ENCODE results near the gene PSG6.
"Not testable (repeated sequence)": the region's sequence is repeated elsewhere in the genome, so short reads cannot be mapped to it uniquely, and the experiment has no call there.

Gene PSG6

DNA sequence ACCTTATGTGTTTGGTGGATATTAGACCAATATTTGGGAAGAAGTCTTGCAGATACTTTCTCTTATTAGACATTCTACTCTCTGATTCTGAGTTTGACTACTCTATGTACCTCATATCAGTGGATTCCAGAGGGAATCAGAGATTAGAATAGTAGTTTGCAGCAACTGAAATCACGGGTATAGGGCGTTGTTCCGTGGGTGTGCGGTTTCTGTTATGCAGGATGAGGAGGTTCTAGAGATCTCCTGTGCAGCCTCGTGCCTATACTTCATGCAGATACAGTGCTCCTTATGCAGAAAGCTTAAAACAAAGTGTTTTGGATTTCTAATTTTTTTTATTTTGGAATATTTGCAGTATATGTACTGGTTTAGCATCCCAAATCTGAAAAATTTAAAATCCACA lies 6.0 kb downstream of the PSG6 start:
- H3K36me3 ChIP-seq (ENCODE audit: control insufficient read depth, insufficient read depth, low read length); H3K27ac ChIP-seq (ENCODE audit: low read length); H3K27me3 ChIP-seq (ENCODE audit: control insufficient read depth, insufficient read depth, low read length); H3K4me3 ChIP-seq (ENCODE audit: low read length); H3K9me3 ChIP-seq (ENCODE audit: control insufficient read depth, insufficient read depth, low read length); H3K4me1 ChIP-seq (ENCODE audit: control insufficient read depth, insufficient read depth, low read length); DNase-seq (ENCODE audit: low read depth, low spot score): not testable (repeated sequence)
- no CpG with 5 or more reads among the region's 5 CpGs for WGBS (ENCODE audit: insufficient coverage, insufficient read length)

DNA sequence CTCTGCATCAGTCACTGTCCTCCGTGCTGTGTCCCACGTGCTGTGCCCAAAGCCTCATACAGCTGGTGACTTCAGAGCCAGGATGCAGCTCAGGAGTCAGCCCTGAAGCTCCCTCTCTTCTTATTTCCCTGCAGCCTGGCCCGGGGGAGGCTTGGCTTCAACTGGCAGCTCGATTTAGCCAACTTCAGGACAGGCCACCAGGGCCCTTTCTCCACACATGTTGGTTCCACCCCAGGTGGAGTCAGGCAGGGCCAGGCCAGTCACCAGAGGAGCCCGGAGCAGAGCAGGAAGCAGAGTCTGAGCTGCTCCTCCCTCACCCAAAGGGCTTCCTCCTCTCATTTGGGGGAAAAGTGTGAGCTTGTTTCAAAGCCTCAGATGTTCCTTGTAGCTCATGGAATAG lies 11.5 kb downstream of the PSG6 start:
- not testable (repeated sequence) for H3K27me3 ChIP-seq (ENCODE audit: control insufficient read depth, insufficient read depth, low read length); H3K9me3 ChIP-seq (ENCODE audit: control insufficient read depth, insufficient read depth, low read length); H3K36me3 ChIP-seq (ENCODE audit: control insufficient read depth, insufficient read depth, low read length); H3K27ac ChIP-seq (ENCODE audit: low read length); DNase-seq (ENCODE audit: low read depth, low spot score); H3K4me1 ChIP-seq (ENCODE audit: control insufficient read depth, insufficient read depth, low read length); H3K4me3 ChIP-seq (ENCODE audit: low read length)
- WGBS (ENCODE audit: insufficient coverage, insufficient read length): no CpG with 5 or more reads among the region's 5 CpGs

DNA sequence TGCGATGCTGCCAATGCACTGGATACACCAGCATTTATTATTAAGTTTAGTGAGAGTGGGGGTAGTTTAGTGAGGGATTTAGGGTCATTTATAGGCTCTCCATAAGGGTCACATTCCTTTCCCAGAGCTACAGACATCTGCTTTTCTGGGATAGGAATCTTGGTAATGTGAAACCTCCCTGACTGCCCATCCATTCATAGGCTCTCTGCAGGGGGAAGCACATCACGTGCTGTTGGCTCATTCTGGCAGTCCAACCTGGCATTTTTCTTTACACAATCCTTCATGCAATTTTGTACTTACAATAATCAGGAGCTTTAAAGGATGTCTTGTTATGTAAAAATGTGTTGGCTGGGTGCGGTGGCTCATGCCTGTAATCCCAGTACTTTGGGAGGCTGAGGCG lies 17.1 kb downstream of the PSG6 start:
- not testable (repeated sequence) for H3K9me3 ChIP-seq (ENCODE audit: control insufficient read depth, insufficient read depth, low read length); H3K36me3 ChIP-seq (ENCODE audit: control insufficient read depth, insufficient read depth, low read length); DNase-seq (ENCODE audit: low read depth, low spot score); H3K27me3 ChIP-seq (ENCODE audit: control insufficient read depth, insufficient read depth, low read length); H3K4me3 ChIP-seq (ENCODE audit: low read length); H3K27ac ChIP-seq (ENCODE audit: low read length); H3K4me1 ChIP-seq (ENCODE audit: control insufficient read depth, insufficient read depth, low read length)
- no CpG with 5 or more reads among the region's 4 CpGs for WGBS (ENCODE audit: insufficient coverage, insufficient read length)

GRCh38 chr19:42899674-42900073 lies 18.0 kb downstream of the PSG6 start:
- not testable (repeated sequence) for H3K36me3 ChIP-seq (ENCODE audit: control insufficient read depth, insufficient read depth, low read length); H3K4me1 ChIP-seq (ENCODE audit: control insufficient read depth, insufficient read depth, low read length); H3K27ac ChIP-seq (ENCODE audit: low read length); H3K9me3 ChIP-seq (ENCODE audit: control insufficient read depth, insufficient read depth, low read length); H3K27me3 ChIP-seq (ENCODE audit: control insufficient read depth, insufficient read depth, low read length); H3K4me3 ChIP-seq (ENCODE audit: low read length); DNase-seq (ENCODE audit: low read depth, low spot score)
- WGBS (ENCODE audit: insufficient coverage, insufficient read length): no CpG with 5 or more reads among the region's 12 CpGs

DNA sequence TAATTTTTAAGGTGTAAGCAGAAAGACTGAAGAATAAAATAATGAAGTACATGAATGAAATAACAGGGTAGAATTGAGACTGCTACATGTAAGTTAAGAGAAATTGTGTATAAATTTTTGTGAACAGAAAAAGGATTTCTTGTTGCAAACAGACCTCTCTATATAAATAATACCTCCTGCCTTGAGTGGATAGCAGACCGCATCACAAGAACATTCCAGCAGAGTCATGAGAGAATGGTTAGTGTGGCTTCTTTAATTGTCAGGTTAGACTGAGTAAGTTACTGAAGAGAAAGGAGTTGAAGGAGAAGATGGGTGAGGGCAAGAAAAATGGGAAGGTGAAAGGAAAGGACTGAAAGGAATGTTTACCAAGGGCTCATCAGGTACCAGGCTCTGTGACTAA lies 18.6 kb downstream of the PSG6 start:
- H3K4me1 ChIP-seq (ENCODE audit: control insufficient read depth, insufficient read depth, low read length); DNase-seq (ENCODE audit: low read depth, low spot score); H3K4me3 ChIP-seq (ENCODE audit: low read length); H3K27me3 ChIP-seq (ENCODE audit: control insufficient read depth, insufficient read depth, low read length); H3K9me3 ChIP-seq (ENCODE audit: control insufficient read depth, insufficient read depth, low read length); H3K27ac ChIP-seq (ENCODE audit: low read length); H3K36me3 ChIP-seq (ENCODE audit: control insufficient read depth, insufficient read depth, low read length): not testable (repeated sequence)
- WGBS (ENCODE audit: insufficient coverage, insufficient read length): no CpG with 5 or more reads among the region's 1 CpG

- not testable (repeated sequence) for H3K4me3 ChIP-seq (ENCODE audit: low read length); DNase-seq (ENCODE audit: low read depth, low spot score)
These were observed 19.0 kb downstream of the PSG6 start for GRCh38 chr19:42898656-42899055.

GRCh38 chr19:42897729-42898128 lies 20.0 kb downstream of the PSG6 start:
- not testable (repeated sequence) for H3K4me3 ChIP-seq (ENCODE audit: low read length); H3K36me3 ChIP-seq (ENCODE audit: control insufficient read depth, insufficient read depth, low read length); H3K4me1 ChIP-seq (ENCODE audit: control insufficient read depth, insufficient read depth, low read length); H3K9me3 ChIP-seq (ENCODE audit: control insufficient read depth, insufficient read depth, low read length); H3K27ac ChIP-seq (ENCODE audit: low read length); H3K27me3 ChIP-seq (ENCODE audit: control insufficient read depth, insufficient read depth, low read length); DNase-seq (ENCODE audit: low read depth, low spot score)
- WGBS (ENCODE audit: insufficient coverage, insufficient read length): no CpG with 5 or more reads among the region's 1 CpG

More at GRCh38 chr19:42898656-42899055, 19.0 kb downstream of the PSG6 start:
- not testable (repeated sequence) for H3K36me3 ChIP-seq (ENCODE audit: control insufficient read depth, insufficient read depth, low read length); H3K9me3 ChIP-seq (ENCODE audit: control insufficient read depth, insufficient read depth, low read length); H3K27ac ChIP-seq (ENCODE audit: low read length); H3K27me3 ChIP-seq (ENCODE audit: control insufficient read depth, insufficient read depth, low read length); H3K4me1 ChIP-seq (ENCODE audit: control insufficient read depth, insufficient read depth, low read length)
- whole genome bisulfite sequencing (ENCODE audit: insufficient coverage, insufficient read length): no CpG with 5 or more reads among the region's 1 CpG

GRCh38 chr19:42890446-42890845 lies 27.2 kb downstream of the PSG6 start:
- H3K4me3 ChIP-seq (ENCODE audit: low read length); DNase-seq (ENCODE audit: low read depth, low spot score); H3K27ac ChIP-seq (ENCODE audit: low read length); H3K9me3 ChIP-seq (ENCODE audit: control insufficient read depth, insufficient read depth, low read length); H3K36me3 ChIP-seq (ENCODE audit: control insufficient read depth, insufficient read depth, low read length); H3K4me1 ChIP-seq (ENCODE audit: control insufficient read depth, insufficient read depth, low read length); H3K27me3 ChIP-seq (ENCODE audit: control insufficient read depth, insufficient read depth, low read length): not testable (repeated sequence)
- WGBS (ENCODE audit: insufficient coverage, insufficient read length): no CpG with 5 or more reads among the region's 7 CpGs

DNA sequence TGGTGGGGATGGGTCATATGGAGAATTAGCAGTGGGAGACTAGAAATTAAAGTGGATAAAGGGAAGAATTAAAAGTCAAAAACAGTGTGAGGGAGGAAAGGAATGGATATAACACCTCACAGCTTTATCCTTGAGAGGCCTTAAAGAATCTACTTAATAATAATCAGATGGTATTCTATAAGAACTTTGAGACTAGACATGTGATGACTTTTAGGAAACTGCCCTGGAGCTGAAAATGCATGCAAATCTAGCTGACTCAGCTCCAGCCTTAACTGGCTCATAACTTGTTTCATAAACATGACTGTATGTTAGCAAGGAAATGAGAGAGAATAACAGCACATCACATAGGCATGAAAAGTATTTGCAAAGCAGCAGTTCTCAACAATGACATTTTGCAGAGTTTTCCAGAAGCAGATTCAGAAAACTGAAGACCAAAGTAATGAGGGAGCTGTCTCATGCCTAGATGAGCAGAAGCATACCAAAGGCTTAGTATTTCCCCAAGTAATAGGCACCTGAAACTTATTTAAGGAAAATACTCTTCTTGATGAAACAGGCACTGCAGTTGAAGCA lies 29.7 kb downstream of the PSG6 start:
- not testable (repeated sequence) for DNase-seq (ENCODE audit: low read depth, low spot score); H3K27ac ChIP-seq (ENCODE audit: low read length); H3K9me3 ChIP-seq (ENCODE audit: control insufficient read depth, insufficient read depth, low read length); H3K36me3 ChIP-seq (ENCODE audit: control insufficient read depth, insufficient read depth, low read length); H3K27me3 ChIP-seq (ENCODE audit: control insufficient read depth, insufficient read depth, low read length); H3K4me1 ChIP-seq (ENCODE audit: control insufficient read depth, insufficient read depth, low read length); H3K4me3 ChIP-seq (ENCODE audit: low read length)

DNA sequence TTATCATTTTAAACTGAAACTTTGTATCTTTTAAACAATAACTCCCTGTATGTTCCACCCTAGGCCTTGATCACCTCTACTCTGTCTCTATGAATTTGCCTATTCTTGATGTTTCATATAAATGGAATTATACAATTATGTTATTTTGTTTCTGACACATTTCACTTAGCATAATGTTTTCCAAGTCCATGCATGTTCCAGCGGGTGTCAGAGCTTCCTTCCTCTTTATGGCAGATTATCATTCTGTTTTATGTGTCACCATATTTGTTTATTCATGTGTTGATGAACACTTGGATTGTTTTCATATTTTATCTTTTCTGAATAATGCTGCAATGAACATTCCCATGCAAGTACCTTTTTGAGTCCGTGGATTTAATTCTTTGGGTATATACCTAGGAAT lies 35.0 kb downstream of the PSG6 start:
- not testable (repeated sequence) for DNase-seq (ENCODE audit: low read depth, low spot score); H3K27ac ChIP-seq (ENCODE audit: low read length); H3K4me1 ChIP-seq (ENCODE audit: control insufficient read depth, insufficient read depth, low read length); H3K27me3 ChIP-seq (ENCODE audit: control insufficient read depth, insufficient read depth, low read length); H3K36me3 ChIP-seq (ENCODE audit: control insufficient read depth, insufficient read depth, low read length); H3K4me3 ChIP-seq (ENCODE audit: low read length); H3K9me3 ChIP-seq (ENCODE audit: control insufficient read depth, insufficient read depth, low read length)
- WGBS (ENCODE audit: insufficient coverage, insufficient read length): no CpG with 5 or more reads among the region's 2 CpGs

GRCh38 chr19:42882010-42882409 lies 35.7 kb downstream of the PSG6 start:
- H3K9me3 ChIP-seq (ENCODE audit: control insufficient read depth, insufficient read depth, low read length); H3K36me3 ChIP-seq (ENCODE audit: control insufficient read depth, insufficient read depth, low read length); H3K27ac ChIP-seq (ENCODE audit: low read length); DNase-seq (ENCODE audit: low read depth, low spot score); H3K4me1 ChIP-seq (ENCODE audit: control insufficient read depth, insufficient read depth, low read length); H3K27me3 ChIP-seq (ENCODE audit: control insufficient read depth, insufficient read depth, low read length); H3K4me3 ChIP-seq (ENCODE audit: low read length): not testable (repeated sequence)
- no CpG with 5 or more reads among the region's 5 CpGs for WGBS (ENCODE audit: insufficient coverage, insufficient read length)
